Neutrophil (primary cell): ENCODE results near the gene FBXL12.

Source experiments
- H3K27ac ChIP-seq: fragments of 200-600 bp; sonication (generic); 2 replicates; pipeline ENCODE4 v1.5.1; 2016; ENCODE audit warnings: mild to moderate bottlenecking, moderate library complexity
- H3K27me3 ChIP-seq: fragments of 200-600 bp; sonication (generic); 2 replicates; pipeline ENCODE4 v1.6.0; 2016; ENCODE audit warnings: mild to moderate bottlenecking
- H3K36me3 ChIP-seq: fragments of 200-600 bp; sonication (generic); 2 replicates; pipeline ENCODE4 v1.5.1; 2017
- H3K4me1 ChIP-seq, 2 experiments: fragments of 200-600 bp in 1 of 2; sonication (generic) in 1 of 2; 1 replicate in 1 of 2; 2 replicates in 1 of 2; pipeline versions ENCODE4 v1.5.1 to v1.6.1; 2013 to 2016; ENCODE audit warnings: low read depth in 1 of 2, low read length in 1 of 2, mild to moderate bottlenecking in 1 of 2, moderate library complexity in 1 of 2; ENCODE audit not compliant: control insufficient read depth in 1 of 2, insufficient read depth in 1 of 2
- H3K4me3 ChIP-seq, 2 experiments: fragments of 200-600 bp in 1 of 2; sonication (generic) in 1 of 2; 1 replicate in 1 of 2; 2 replicates in 1 of 2; pipeline ENCODE4 v1.5.1; 2013 to 2016; ENCODE audit warnings: low read depth in 1 of 2, low read length in 1 of 2, mild to moderate bottlenecking in 1 of 2, moderate library complexity in 1 of 2
- H3K9me3 ChIP-seq: fragments of 200-600 bp; sonication (generic); 2 replicates; pipeline ENCODE4 v1.5.1; 2016
- CTCF ChIP-seq: fragments of 200-600 bp; sonication (generic); IDR thresholded peaks from 2 replicates; pipeline ENCODE4 v1.5.1; 2016; ENCODE audit warnings: antibody characterized with exemption

The FBXL12 gene

GRCh38 chr19:9836021-9836420 lies 17.1 kb upstream of the FBXL12 start:
- no peak overlapping the region for H3K27ac ChIP-seq
- H3K4me1 ChIP-seq, result peaks cover 13 to 21% of the 10 kb centered on the region in 2 experiments
- H3K27me3 ChIP-seq, result no peaks in the 10 kb centered on the region
- no peaks in the 10 kb centered on the region for H3K9me3 ChIP-seq
- H3K36me3 ChIP-seq, result peaks cover 36% of the 10 kb centered on the region
- peak overlapping the region; percentile 72 to 93 for H3K4me3 ChIP-seq
- no peak for TF ChIP-seq CTCF

GRCh38 chr19:9835507-9835949 lies 16.6 kb upstream of the FBXL12 start:
- no peaks in the 10 kb centered on the region for H3K9me3 ChIP-seq
- peak overlapping the region; percentile 72 to 93 for H3K4me3 ChIP-seq
- peaks cover 35% of the 10 kb centered on the region for H3K36me3 ChIP-seq
- peak overlapping the region; percentile 73 for H3K27ac ChIP-seq
- H3K27me3 ChIP-seq, result no peaks in the 10 kb centered on the region
- TF ChIP-seq CTCF, result no peak
- peaks cover 13 to 21% of the 10 kb centered on the region in 2 experiments for H3K4me1 ChIP-seq

GRCh38 chr19:9834726-9835506 lies 16.0 kb upstream of the FBXL12 start, which contains the start of gene PIN1:
Gene PIN1, plus strand, starts transcription at chr19:9835318. Its CDS starts 27 bp downstream, at chr19:9835345.
- peak within 1 kb of the TSS; percentile 73 for H3K27ac ChIP-seq
- peak within 1 kb of the TSS; percentile 72 to 93 for H3K4me3 ChIP-seq
- TF ChIP-seq CTCF, result peak; percentile 87
- H3K36me3 ChIP-seq, result peaks cover 34% of the 10 kb centered on the region
- no peaks in the 10 kb centered on the region for H3K27me3 ChIP-seq
- H3K4me1 ChIP-seq, result peaks cover 13 to 21% of the 10 kb centered on the region in 2 experiments
- H3K9me3 ChIP-seq, result no peaks in the 10 kb centered on the region

DNA sequence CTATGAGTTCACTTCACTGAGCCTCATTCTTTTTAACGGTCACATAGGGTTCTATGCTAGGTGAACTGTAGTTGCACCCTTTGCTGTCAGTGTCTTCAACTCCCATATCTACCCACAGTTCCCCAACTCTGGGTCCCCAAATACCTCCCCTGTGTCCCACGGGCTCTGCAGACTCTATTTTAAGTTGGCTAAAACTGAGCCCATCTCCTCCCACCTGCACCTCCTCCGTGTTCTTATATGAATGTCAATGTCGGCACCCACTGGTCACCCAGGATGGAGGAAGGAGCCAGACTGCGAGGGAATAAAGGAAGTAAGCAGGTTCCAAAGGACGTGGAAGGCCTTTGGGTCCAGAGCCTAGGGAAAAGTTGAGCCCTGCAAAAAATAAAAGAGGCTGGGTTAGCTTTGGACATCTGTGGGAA lies 15.4 kb upstream of the FBXL12 start:
- peak overlapping the region; percentile 73 for H3K27ac ChIP-seq

DNA sequence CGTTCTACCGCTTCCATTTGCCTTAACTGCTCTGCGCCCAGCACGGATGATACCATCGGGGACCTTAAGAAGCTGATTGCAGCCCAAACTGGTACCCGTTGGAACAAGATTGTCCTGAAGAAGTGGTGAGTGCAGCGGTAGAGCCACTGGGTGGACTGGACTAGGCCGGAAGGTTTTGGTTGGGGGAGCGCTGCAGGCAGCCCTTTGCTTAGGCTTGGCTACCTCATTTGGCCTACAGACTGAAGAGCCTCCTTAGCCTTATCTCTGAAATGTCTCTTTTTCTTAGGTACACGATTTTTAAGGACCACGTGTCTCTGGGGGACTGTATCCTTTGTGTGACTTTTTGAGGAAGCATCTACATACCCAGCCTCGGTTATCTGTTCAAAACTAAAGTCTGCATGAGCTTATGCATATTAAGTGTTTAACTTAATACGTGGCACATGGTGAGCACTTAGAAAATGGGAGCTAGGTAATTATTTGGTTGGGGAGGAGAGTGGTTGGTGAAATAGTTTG lies 9.7 kb upstream of the FBXL12 start:
- Histone ChIP-seq H3K9me3 (no peaks in the 10 kb centered on the region), H3K36me3 (peaks cover 24% of the 10 kb centered on the region), H3K4me3 (peak overlapping the region; percentile 71 to 90), H3K27ac (peak overlapping the region; percentile 82), H3K27me3 (no peaks in the 10 kb centered on the region), H3K4me1 (peaks cover 20 to 23% of the 10 kb centered on the region in 2 experiments)
- no peak for TF ChIP-seq CTCF

More for the DNA sequence above, 15.4 kb upstream of the FBXL12 start:
- Histone ChIP-seq H3K36me3 (peaks cover 34% of the 10 kb centered on the region), H3K27me3 (no peaks in the 10 kb centered on the region), H3K9me3 (no peaks in the 10 kb centered on the region), H3K4me1 (peaks cover 13 to 21% of the 10 kb centered on the region in 2 experiments), H3K4me3 (peak overlapping the region; percentile 72 to 93)
- no peak for TF ChIP-seq CTCF
